Glutamatergic neuron (in vitro differentiated cells): ENCODE results near the gene VAV2. TPM values are rescaled to one million over a fixed set of nuclear protein-coding genes. Genes with fewer than 3 reads are reported as not detected.
A peak's percentile ranks its signal among the peaks of the same experiment; 100 is the strongest.
"Not testable (repeated sequence)": the region's sequence is repeated elsewhere in the genome, so short reads cannot be mapped to it uniquely, and the experiment has no call there.

Experiments
- DNase-seq: peaks from one replicate; pipeline ENCODE4 v3.0.0; 2022
- H3K27ac Mint-ChIP-seq: one replicate; pipeline ENCODE4 v1.8.0; 2020; ENCODE audit warnings: mild to moderate bottlenecking, mixed read lengths, inconsistent platforms; ENCODE audit not compliant: unreplicated experiment
- H3K27me3 Mint-ChIP-seq: one replicate; pipeline ENCODE4 v1.8.0; 2020; ENCODE audit warnings: mild to moderate bottlenecking, moderate library complexity, mixed read lengths, inconsistent platforms; ENCODE audit not compliant: unreplicated experiment
- H3K36me3 Mint-ChIP-seq: one replicate; pipeline ENCODE4 v1.8.0; 2020; ENCODE audit warnings: mild to moderate bottlenecking, mixed read lengths, inconsistent platforms; ENCODE audit not compliant: unreplicated experiment
- H3K4me1 Mint-ChIP-seq: one replicate; pipeline ENCODE4 v1.8.0; 2020; ENCODE audit warnings: mild to moderate bottlenecking, low read depth, mixed read lengths, inconsistent platforms; ENCODE audit not compliant: unreplicated experiment
- H3K4me3 Mint-ChIP-seq: one replicate; pipeline ENCODE4 v1.8.0; 2020; ENCODE audit warnings: mild to moderate bottlenecking, mixed read lengths, inconsistent platforms; ENCODE audit not compliant: unreplicated experiment
- H3K9me3 Mint-ChIP-seq: one replicate; pipeline ENCODE4 v1.8.0; 2020; ENCODE audit warnings: mild to moderate bottlenecking, moderate library complexity, mixed read lengths, inconsistent platforms; ENCODE audit not compliant: unreplicated experiment
- CTCF ChIP-seq: fragments of 200-600 bp; sonication (generic); IDR thresholded peaks from one replicate; pipeline ENCODE4 v1.5.0; 2021; ENCODE audit not compliant: partially characterized antibody, unreplicated experiment
- total RNA-seq: library from RNA; stranded (reverse); fragmentation: NEBNext Ultra II Directional; extraction: Animal tissue kit (Norgen Biotek cat#: 25700); gene quantifications from one replicate; pipeline ENCODE4 v1.2.1, GENCODE V29; 2021; ENCODE audit not compliant: unreplicated experiment

The VAV2 gene
- total RNA-seq, 1 donor from 2014 or later, result 270 TPM

GRCh38 chr9:133924453-133924852 is 67.7 kb downstream of the VAV2 start:
- TF ChIP-seq CTCF, result no peak
- Mint-ChIP-seq H3K27me3 (peaks cover 23% of the 10 kb centered on the region), H3K4me3 (no peak overlapping the region), H3K4me1 (peaks cover 46% of the 10 kb centered on the region), H3K9me3 (peaks cover 50% of the 10 kb centered on the region), H3K27ac (peak overlapping the region; percentile 50), H3K36me3 (peaks cover 4% of the 10 kb centered on the region)
- no peak for DNase-seq

- Mint-ChIP-seq H3K4me1 (peaks cover 47% of the 10 kb centered on the region), H3K9me3 (peaks cover 54% of the 10 kb centered on the region), H3K27me3 (peaks cover 25% of the 10 kb centered on the region)
- DNase-seq, H3K4me3 Mint-ChIP-seq, H3K27ac Mint-ChIP-seq, H3K36me3 Mint-ChIP-seq: not testable (repeated sequence)
Observed at GRCh38 chr9:133923608-133924007, 68.5 kb downstream of the VAV2 start.

GRCh38 chr9:133921866-133922265 is 70.3 kb downstream of the VAV2 start:
- Mint-ChIP-seq H3K4me1 (peaks cover 44% of the 10 kb centered on the region), H3K9me3 (peaks cover 46% of the 10 kb centered on the region), H3K4me3 (no peak overlapping the region), H3K27me3 (peaks cover 19% of the 10 kb centered on the region), H3K27ac (peak overlapping the region; percentile 66), H3K36me3 (no peaks in the 10 kb centered on the region)
- no peak for TF ChIP-seq CTCF
- DNase-seq, result no peak

- Mint-ChIP-seq H3K4me3 (no peak overlapping the region), H3K4me1 (peaks cover 51% of the 10 kb centered on the region), H3K36me3 (no peaks in the 10 kb centered on the region), H3K27ac (peak overlapping the region; percentile 38), H3K27me3 (peaks cover 23% of the 10 kb centered on the region), H3K9me3 (peaks cover 45% of the 10 kb centered on the region)
- no peak for DNase-seq
- TF ChIP-seq CTCF, result no peak
Observed at GRCh38 chr9:133920471-133920870, 71.7 kb downstream of the VAV2 start.

GRCh38 chr9:133919253-133920115 is 72.6 kb downstream of the VAV2 start:
- Mint-ChIP-seq H3K27ac (peak overlapping the region; percentile 83), H3K4me3 (peak overlapping the region; percentile 72), H3K36me3 (no peaks in the 10 kb centered on the region), H3K27me3 (peaks cover 26% of the 10 kb centered on the region), H3K4me1 (peaks cover 55% of the 10 kb centered on the region), H3K9me3 (peaks cover 47% of the 10 kb centered on the region)
- peak; percentile 55 for DNase-seq
- no peak for TF ChIP-seq CTCF
